Measurements from ENCODE around the gene RORB. TPM values are rescaled to one million over a fixed set of nuclear protein-coding genes. Genes with fewer than 3 reads are reported as not detected.

RORB gene
- total RNA-seq, 2 donors from 2014 or later = 2.2 to 2.5 TPM

DNA sequence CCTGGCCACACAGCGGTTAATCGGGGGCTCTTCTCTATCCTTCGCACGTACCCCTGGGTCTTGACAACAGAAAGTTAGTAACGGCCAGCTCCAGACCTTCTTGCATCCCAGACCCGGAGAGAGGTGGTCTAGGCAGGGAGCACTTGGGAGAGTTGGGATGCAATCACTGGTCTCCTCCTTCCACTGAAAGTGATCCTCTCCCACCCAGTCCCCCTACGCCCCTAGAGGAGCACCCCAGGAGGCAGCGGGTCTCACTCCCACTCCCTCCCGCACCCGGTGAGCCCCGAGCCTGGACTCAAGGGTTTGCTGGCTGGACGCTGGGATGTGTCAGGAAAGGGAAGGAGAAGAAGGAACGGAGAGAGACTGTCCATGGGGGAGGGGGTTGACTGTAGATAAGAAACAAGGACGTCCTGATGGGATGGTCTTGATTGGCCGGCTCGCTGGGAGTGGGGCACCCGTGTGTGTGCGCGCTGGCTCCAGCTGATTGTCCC lies 2.0 kb downstream of the RORB start:
- Mint-ChIP-seq H3K36me3 (no peaks in the 10 kb centered on the region), H3K9me3 (no peaks in the 10 kb centered on the region), H3K27me3 (peaks cover 19 to 31% of the 10 kb centered on the region in 2 donors), H3K4me3 (peak overlapping the region; percentile 96), H3K27ac (peak overlapping the region in 1 of 2 donors; percentile 12), H3K4me1 (ENCODE audit: low read depth in 2 of 2) (peaks cover 34 to 36% of the 10 kb centered on the region in 2 donors)
- no peak for ATAC-seq
- no peak for DNase-seq (ENCODE audit: low spot score)

- Mint-ChIP-seq H3K27ac (peak overlapping the region in 1 of 2 donors; percentile 12), H3K4me1 (ENCODE audit: low read depth in 2 of 2) (peaks cover 34 to 36% of the 10 kb centered on the region in 2 donors), H3K27me3 (peaks cover 19 to 27% of the 10 kb centered on the region in 2 donors), H3K4me3 (peak overlapping the region; percentile 96), H3K36me3 (no peaks in the 10 kb centered on the region), H3K9me3 (no peaks in the 10 kb centered on the region)
- ATAC-seq = no peak
- DNase-seq (ENCODE audit: low spot score) = no peak
Measured at GRCh38 chr9:74499770-74500583, 2.8 kb downstream of the RORB start.

- Mint-ChIP-seq H3K27me3 (peaks cover 19 to 27% of the 10 kb centered on the region in 2 donors), H3K4me1 (ENCODE audit: low read depth in 2 of 2) (peaks cover 34 to 36% of the 10 kb centered on the region in 2 donors), H3K36me3 (no peaks in the 10 kb centered on the region), H3K4me3 (peak overlapping the region; percentile 96), H3K9me3 (no peaks in the 10 kb centered on the region), H3K27ac (no peak overlapping the region)
- DNase-seq (ENCODE audit: low spot score) (no peak), ATAC-seq (no peak)
Measured at GRCh38 chr9:74500584-74500924, 3.4 kb downstream of the RORB start.

DNA sequence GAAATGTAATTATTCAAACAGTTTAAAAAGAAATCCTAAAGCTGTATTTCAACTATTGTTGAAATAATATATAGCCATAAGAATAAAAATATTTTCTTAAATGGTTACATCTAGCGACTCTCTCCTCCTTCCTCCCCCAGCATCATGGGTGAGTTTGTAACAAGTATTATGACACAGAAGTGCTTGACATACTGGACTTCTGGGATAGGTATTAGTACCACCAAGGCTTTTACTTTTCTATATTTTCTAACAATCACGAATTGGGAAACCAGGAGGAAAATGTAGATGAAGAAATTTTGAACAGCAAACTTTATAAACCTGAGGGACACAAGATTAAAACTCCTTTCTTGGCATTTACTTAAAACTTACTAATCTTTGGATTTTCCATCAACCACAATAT lies 4.4 kb downstream of the RORB start:
- H3K9me3 Mint-ChIP-seq = no peaks in the 10 kb centered on the region
- H3K27me3 Mint-ChIP-seq = peaks cover 19 to 27% of the 10 kb centered on the region in 2 donors
- ATAC-seq = no peak

GRCh38 chr9:74503219-74503618 lies 6.1 kb downstream of the RORB start:
- no peak overlapping the region for H3K27ac Mint-ChIP-seq
- no peaks in the 10 kb centered on the region for H3K36me3 Mint-ChIP-seq

More for the DNA sequence above, 4.4 kb downstream of the RORB start:
- no peak overlapping the region for H3K27ac Mint-ChIP-seq
- DNase-seq (ENCODE audit: low spot score) = no peak
- H3K4me1 Mint-ChIP-seq (ENCODE audit: low read depth in 2 of 2) = peaks cover 30 to 32% of the 10 kb centered on the region in 2 donors
- H3K4me3 Mint-ChIP-seq = no peak overlapping the region
- no peaks in the 10 kb centered on the region for H3K36me3 Mint-ChIP-seq

DNA sequence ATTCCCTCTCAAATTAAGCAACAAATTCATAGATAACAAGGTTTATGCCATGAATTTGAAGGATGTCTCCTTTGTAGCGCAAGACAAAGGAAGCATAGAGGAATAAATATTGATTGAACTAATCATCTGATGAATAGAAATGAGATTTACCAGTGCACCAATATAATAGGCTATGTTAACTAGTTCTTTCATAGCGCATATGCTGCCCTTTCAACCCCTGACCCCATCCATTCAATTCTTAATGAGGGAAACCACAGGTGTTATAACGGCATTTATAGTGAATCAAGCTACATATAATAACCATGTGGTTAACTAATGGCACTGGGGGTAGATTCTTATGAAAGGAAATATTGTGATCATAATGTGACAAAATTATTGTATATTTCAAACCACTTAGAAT lies 6.5 kb downstream of the RORB start:
- Mint-ChIP-seq H3K4me1 (ENCODE audit: low read depth in 2 of 2) (peaks cover 16 to 18% of the 10 kb centered on the region in 2 donors), H3K27me3 (peaks cover 19 to 31% of the 10 kb centered on the region in 2 donors), H3K36me3 (no peaks in the 10 kb centered on the region), H3K9me3 (no peaks in the 10 kb centered on the region), H3K27ac (no peak overlapping the region), H3K4me3 (no peak overlapping the region)
- DNase-seq (ENCODE audit: low spot score) (no peak), ATAC-seq (no peak)

More at GRCh38 chr9:74503219-74503618, 6.1 kb downstream of the RORB start:
- Mint-ChIP-seq H3K27me3 (peaks cover 19 to 27% of the 10 kb centered on the region in 2 donors), H3K9me3 (no peaks in the 10 kb centered on the region), H3K4me1 (ENCODE audit: low read depth in 2 of 2) (peaks cover 18 to 19% of the 10 kb centered on the region in 2 donors), H3K4me3 (no peak overlapping the region)
- no peak for DNase-seq (ENCODE audit: low spot score)
- ATAC-seq = no peak

- DNase-seq (ENCODE audit: low spot score) (no peak), ATAC-seq (no peak)
- H3K4me1 Mint-ChIP-seq (ENCODE audit: low read depth in 2 of 2) = no peaks in the 10 kb centered on the region
- H3K9me3 Mint-ChIP-seq = no peaks in the 10 kb centered on the region
- H3K36me3 Mint-ChIP-seq = no peaks in the 10 kb centered on the region
- no peak overlapping the region for H3K27ac Mint-ChIP-seq
- H3K4me3 Mint-ChIP-seq = no peak overlapping the region
- H3K27me3 Mint-ChIP-seq = peaks cover 3 to 22% of the 10 kb centered on the region in 2 donors
Measured at GRCh38 chr9:74511333-74511732, 14.2 kb downstream of the RORB start.

DNA sequence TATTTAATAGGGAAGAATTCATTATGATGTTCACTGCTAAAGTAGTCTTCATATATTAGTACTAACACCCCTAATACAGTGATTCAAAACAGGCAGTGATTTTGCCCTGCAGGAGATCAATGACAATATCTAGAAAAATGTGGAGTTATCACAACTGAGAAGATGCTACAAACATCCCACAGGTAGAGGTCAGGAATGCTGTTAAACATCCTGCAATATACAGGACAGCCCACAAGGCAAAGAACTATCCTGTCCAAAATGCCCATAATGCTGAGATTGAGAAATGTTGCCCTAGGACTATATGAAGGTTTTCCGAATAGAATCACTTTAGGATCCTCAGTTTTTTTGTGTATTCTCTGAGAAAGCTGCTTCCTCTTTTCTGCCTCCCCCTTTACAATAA lies 15.3 kb downstream of the RORB start:
- Mint-ChIP-seq H3K4me1 (ENCODE audit: low read depth in 2 of 2) (no peaks in the 10 kb centered on the region), H3K9me3 (no peaks in the 10 kb centered on the region), H3K36me3 (no peaks in the 10 kb centered on the region), H3K4me3 (no peak overlapping the region), H3K27ac (no peak overlapping the region), H3K27me3 (peaks cover 3 to 22% of the 10 kb centered on the region in 2 donors)
- ATAC-seq = no peak
- DNase-seq (ENCODE audit: low spot score) = no peak

DNA sequence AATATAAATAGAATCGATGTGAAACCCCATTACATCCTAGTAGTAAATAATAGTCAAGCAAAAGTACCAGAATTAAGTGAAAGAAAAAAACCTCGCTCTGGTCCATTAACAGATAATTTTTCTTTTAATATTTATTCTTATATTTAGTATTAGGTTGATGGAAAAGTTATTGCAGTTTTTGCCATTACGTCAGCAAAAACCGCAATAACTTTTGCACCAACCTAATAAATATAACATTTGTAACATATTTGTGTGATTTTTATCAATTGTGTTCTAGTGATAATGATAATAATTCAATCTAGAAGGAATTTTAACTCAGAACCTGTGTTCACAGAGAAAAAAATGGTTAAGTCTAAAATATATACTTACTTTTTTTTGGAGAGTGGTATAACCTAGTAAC lies 16.1 kb downstream of the RORB start:
- peaks cover 6 to 25% of the 10 kb centered on the region in 2 donors for H3K27me3 Mint-ChIP-seq
- H3K27ac Mint-ChIP-seq = no peak overlapping the region
- H3K4me1 Mint-ChIP-seq (ENCODE audit: low read depth in 2 of 2) = no peaks in the 10 kb centered on the region
- ATAC-seq (no peak), DNase-seq (ENCODE audit: low spot score) (no peak)
- H3K9me3 Mint-ChIP-seq = no peaks in the 10 kb centered on the region
- H3K36me3 Mint-ChIP-seq = no peaks in the 10 kb centered on the region
- H3K4me3 Mint-ChIP-seq = no peak overlapping the region

DNA sequence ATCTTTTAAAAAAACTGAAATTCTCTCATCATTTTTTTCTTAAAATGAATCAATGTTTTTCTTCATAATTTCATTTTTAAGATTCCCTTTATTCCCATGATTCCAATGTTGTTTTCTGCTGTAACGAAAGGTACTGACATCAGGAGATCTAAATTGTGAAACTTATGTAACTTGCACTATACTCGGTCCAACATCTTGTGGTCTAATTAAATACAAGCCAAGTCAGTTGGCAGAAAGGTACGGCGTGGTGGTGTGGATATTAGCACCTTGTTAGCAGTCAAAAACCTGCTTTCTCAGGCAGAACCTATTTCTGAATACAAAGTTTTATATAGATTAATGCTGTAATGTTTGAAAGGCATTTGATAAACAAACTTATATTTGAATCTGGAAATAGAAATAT lies 20.1 kb downstream of the RORB start:
- no peaks in the 10 kb centered on the region for H3K4me1 Mint-ChIP-seq (ENCODE audit: low read depth in 2 of 2)

GRCh38 chr9:74519419-74519818 lies 22.3 kb downstream of the RORB start:
- Mint-ChIP-seq H3K27ac (no peak overlapping the region), H3K27me3 (peaks cover 3 to 11% of the 10 kb centered on the region in 2 donors), H3K4me1 (ENCODE audit: low read depth in 2 of 2) (no peaks in the 10 kb centered on the region), H3K9me3 (no peaks in the 10 kb centered on the region), H3K36me3 (no peaks in the 10 kb centered on the region), H3K4me3 (no peak overlapping the region)
- DNase-seq (ENCODE audit: low spot score) (no peak), ATAC-seq (no peak)

More for the DNA sequence above, 20.1 kb downstream of the RORB start:
- Mint-ChIP-seq H3K4me3 (no peak overlapping the region), H3K27me3 (peaks cover 3 to 8% of the 10 kb centered on the region in 2 donors), H3K27ac (no peak overlapping the region), H3K36me3 (no peaks in the 10 kb centered on the region), H3K9me3 (no peaks in the 10 kb centered on the region)
- DNase-seq (ENCODE audit: low spot score) (no peak), ATAC-seq (no peak)

- Mint-ChIP-seq H3K4me3 (no peak overlapping the region), H3K4me1 (ENCODE audit: low read depth in 2 of 2) (no peaks in the 10 kb centered on the region), H3K27ac (no peak overlapping the region), H3K9me3 (no peaks in the 10 kb centered on the region), H3K36me3 (no peaks in the 10 kb centered on the region), H3K27me3 (peaks cover 3 to 11% of the 10 kb centered on the region in 2 donors)
- DNase-seq (ENCODE audit: low spot score) (no peak), ATAC-seq (no peak)
Measured at GRCh38 chr9:74521009-74521408, 23.9 kb downstream of the RORB start.

GRCh38 chr9:74524289-74524688 lies 27.2 kb downstream of the RORB start:
- peaks cover 0 to 13% of the 10 kb centered on the region in 2 donors for H3K27me3 Mint-ChIP-seq
- H3K27ac Mint-ChIP-seq = no peak overlapping the region
- no peak overlapping the region for H3K4me3 Mint-ChIP-seq
- no peaks in the 10 kb centered on the region for H3K4me1 Mint-ChIP-seq (ENCODE audit: low read depth in 2 of 2)
- DNase-seq (ENCODE audit: low spot score) (no peak), ATAC-seq (no peak)
- H3K9me3 Mint-ChIP-seq = no peaks in the 10 kb centered on the region
- H3K36me3 Mint-ChIP-seq = no peaks in the 10 kb centered on the region

GRCh38 chr9:74526215-74526614 lies 29.1 kb downstream of the RORB start:
- H3K4me1 Mint-ChIP-seq (ENCODE audit: low read depth in 2 of 2) = no peaks in the 10 kb centered on the region
- no peak overlapping the region for H3K4me3 Mint-ChIP-seq
- H3K27me3 Mint-ChIP-seq = peaks cover 0 to 13% of the 10 kb centered on the region in 2 donors
- no peaks in the 10 kb centered on the region for H3K9me3 Mint-ChIP-seq
- ATAC-seq (no peak), DNase-seq (ENCODE audit: low spot score) (no peak)
- H3K27ac Mint-ChIP-seq = no peak overlapping the region
- no peaks in the 10 kb centered on the region for H3K36me3 Mint-ChIP-seq
